Measurements from ENCODE around the gene KRTAP10-4.
"Not testable (repeated sequence)": the region's sequence is repeated elsewhere in the genome, so short reads cannot be mapped to it uniquely, and the experiment has no call there.

The KRTAP10-4 gene

GRCh38 chr21:44573630-44574456, at the start of gene KRTAP10-4:
Gene KRTAP10-4, plus strand, starts transcription at chr21:44573729. Its CDS starts 30 bp downstream, at chr21:44573759.
- DNase-seq (ENCODE audit: low read depth in 2 of 2) = not testable (repeated sequence)

- no peak for DNase-seq (ENCODE audit: low read depth in 2 of 2)
Measured at GRCh38 chr21:44524414-44525371, 48.8 kb upstream of the KRTAP10-4 start.

GRCh38 chr21:44525391-44526095, 48.0 kb upstream of the KRTAP10-4 start:
- DNase-seq (ENCODE audit: low read depth in 2 of 2) = no peak

GRCh38 chr21:44526096-44526997, 47.2 kb upstream of the KRTAP10-4 start:
- DNase-seq (ENCODE audit: low read depth in 2 of 2) = no peak

- no peak for DNase-seq (ENCODE audit: low read depth in 2 of 2)
Measured at GRCh38 chr21:44527156-44527982, 46.2 kb upstream of the KRTAP10-4 start.

GRCh38 chr21:44527983-44528633, 45.4 kb upstream of the KRTAP10-4 start:
- DNase-seq (ENCODE audit: low read depth in 2 of 2) = no peak

- DNase-seq (ENCODE audit: low read depth in 2 of 2) = no peak
Measured at GRCh38 chr21:44528634-44528995, 44.9 kb upstream of the KRTAP10-4 start.

GRCh38 chr21:44529011-44529421, 44.5 kb upstream of the KRTAP10-4 start:
- DNase-seq (ENCODE audit: low read depth in 2 of 2) = no peak

GRCh38 chr21:44529503-44530125, 43.9 kb upstream of the KRTAP10-4 start:
- no peak for DNase-seq (ENCODE audit: low read depth in 2 of 2)

GRCh38 chr21:44530221-44530902, 43.2 kb upstream of the KRTAP10-4 start:
- DNase-seq (ENCODE audit: low read depth in 2 of 2) = no peak

- no peak for DNase-seq (ENCODE audit: low read depth in 2 of 2)
Measured at GRCh38 chr21:44530903-44531605, 42.5 kb upstream of the KRTAP10-4 start.

GRCh38 chr21:44531606-44532564, 41.6 kb upstream of the KRTAP10-4 start:
- DNase-seq (ENCODE audit: low read depth in 2 of 2) = no peak

- no peak for DNase-seq (ENCODE audit: low read depth in 2 of 2)
Measured at GRCh38 chr21:44532712-44533111, 40.8 kb upstream of the KRTAP10-4 start.

- DNase-seq (ENCODE audit: low read depth in 2 of 2) = no peak
Measured at GRCh38 chr21:44533121-44533890, 40.2 kb upstream of the KRTAP10-4 start.

- no peak for DNase-seq (ENCODE audit: low read depth in 2 of 2)
Measured at GRCh38 chr21:44533891-44534627, 39.5 kb upstream of the KRTAP10-4 start.

Data from stimulated activated CD4-positive, alpha-beta T cell treated with anti-CD3 and anti-CD28 coated beads, Interleukin-1b, Interleukin-23, amount 100 ng/mL, for 4 hours (primary cell).